Ovary (tissue), 9 donors: Measurements from ENCODE around the gene STRIP1. TPM values are rescaled to one million over a fixed set of nuclear protein-coding genes. Genes with fewer than 3 reads are reported as not detected.

Experiments used
- DNase-seq, 5 donors: peaks; one replicate each; pipeline ENCODE4 v3.0.0-alpha.2; 2019 to 2020
- H3K27ac ChIP-seq, 2 donors: fragments of 200-600 bp; one replicate each; pipeline versions ENCODE4 v1.5.1 to v1.8.0; 2019 to 2022
- H3K27me3 ChIP-seq: fragments of 200-600 bp; one replicate; pipeline ENCODE4 v1.8.0; 2022
- H3K36me3 ChIP-seq: fragments of 200-600 bp; sonication (generic); one replicate; pipeline ENCODE4 v1.5.1; 2019
- H3K4me1 ChIP-seq: one replicate; pipeline ENCODE4 v1.8.1; 2013; ENCODE audit warnings: mild to moderate bottlenecking, moderate library complexity; ENCODE audit not compliant: insufficient read depth
- H3K4me3 ChIP-seq: fragments of 200-600 bp; sonication (generic); one replicate; pipeline ENCODE4 v1.5.1; 2017
- H3K9me3 ChIP-seq, 2 donors: fragments of 200-600 bp in 1 of 2; sonication (generic) in 1 of 2; one replicate each; pipeline versions ENCODE4 v1.5.1 to v1.8.1; 2013 to 2019; ENCODE audit warnings: mild to moderate bottlenecking in 1 of 2, moderate library complexity in 1 of 2
- CTCF ChIP-seq, 3 donors: fragments of 450-650 bp in 2 of 3; fragments of 200-600 bp in 1 of 3; IDR thresholded peaks; one replicate each; pipeline versions ENCODE4 v1.5.1 to v1.8.0; 2016 to 2022; ENCODE audit warnings: antibody characterized with exemption in 3 of 3, mild to moderate bottlenecking in 1 of 3
- EP300 ChIP-seq: sonication (generic); formaldehyde crosslinking; IDR thresholded peaks from one replicate; pipeline ENCODE4 v1.6.1; 2017; ENCODE audit warnings: antibody characterized with exemption
- POLR2A ChIP-seq: fragments of 450-650 bp; IDR thresholded peaks from one replicate; pipeline ENCODE4 v1.6.1; 2017; ENCODE audit warnings: antibody characterized with exemption, mild to moderate bottlenecking, moderate library complexity
- WGBS, 3 donors: extraction: QIAGEN DNeasy Blood & Tissue Kit in 1 of 3; methylation state at CpG; one replicate each; pipeline versions ENCODE4 v1.1.5 to v1.1.7; 2013 to 2017; 5-methylcytosine and 5-hydroxymethylcytosine counted together
- intact Hi-C, 4 donors: fragments of 100-400 bp; cut with DNase I; formaldehyde crosslinking; loops; one replicate each; pipeline versions ENCODE4 v1.11.0 to v1.15.1; 2022 to 2023
- polyA plus RNA-seq, 2 donors: library from polyadenylated mRNA; stranded (reverse); fragments of 200-250 nt in 1 of 2; fragments of 350-450 nt in 1 of 2; fragmentation: Illumina TruSeq in 1 of 2; extraction: RNeasy Lipid Tissue Mini Kit (QIAGEN cat#74804) in 1 of 2; gene quantifications; one replicate each; pipeline ENCODE4 v1.2.3, GENCODE V29; 2013 to 2014
- total RNA-seq, 7 donors: library from RNA; depleted of rRNA in 2 of 7; stranded (reverse); fragments of >200 nt in 2 of 7; fragmentation: NEBNext Ultra II Directional in 3 of 7; extraction: Animal tissue kit (Norgen Biotek cat#: 25700) in 3 of 7; gene quantifications; one replicate each; pipeline versions ENCODE4 v1.1.0 to v1.2.4, GENCODE V29; 2016 to 2023
- donor health status: DM: no; HTN: no; CAD: no; lungs with moderate emphysema.
- donor health status: DM: no; HTN: no; CAD: no.
- donor health status: Bipolar disorder and iron deficiency.
- donor health status: DM: yes; HTN: yes; CAD: no.
- donor health status: DM: no; HTN: no; CAD: no.
- donor health status: DM: yes; HTN: yes; CAD: no.

STRIP1 gene
- total and polyA plus RNA-seq, 9 donors = 21.6 to 46.7 (median 36.2) TPM

DNA sequence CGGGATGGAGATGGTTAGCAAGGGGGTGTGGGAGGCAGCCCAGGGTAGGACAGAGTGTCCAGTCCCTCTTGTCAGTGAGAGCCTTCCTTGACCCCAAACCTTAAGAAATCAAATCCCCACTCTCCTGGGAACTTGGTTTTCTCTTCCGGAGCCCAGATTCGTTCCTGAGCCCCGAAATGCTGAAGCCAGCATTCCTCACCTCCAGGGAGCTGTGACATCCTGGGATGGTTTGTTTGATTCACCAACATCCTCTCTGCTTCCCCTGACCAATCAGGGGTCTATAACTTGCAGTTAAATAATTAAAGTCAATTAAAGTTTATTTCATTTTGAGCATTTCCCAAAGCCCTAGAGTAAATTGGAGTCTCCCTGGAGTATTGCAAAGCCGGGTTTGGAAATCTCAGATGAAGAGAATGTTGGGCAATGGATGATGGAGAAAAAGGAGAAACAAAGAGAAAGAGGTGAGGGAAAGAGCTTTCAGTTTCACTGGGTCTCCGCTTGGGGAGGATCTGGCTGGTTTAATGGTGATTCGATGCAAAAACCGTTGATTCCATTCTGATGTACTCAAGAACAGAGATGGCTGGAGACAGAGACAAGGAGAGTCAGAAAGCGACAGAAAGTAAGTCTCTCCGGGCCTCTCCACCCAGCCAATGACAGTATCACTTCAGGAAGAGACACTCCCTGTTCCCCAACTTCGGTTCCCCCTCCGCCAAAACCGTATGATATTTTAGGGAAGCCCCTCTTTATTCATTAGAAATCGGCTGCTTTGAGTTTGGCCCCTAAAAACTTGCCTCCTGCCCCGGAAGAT, 48.8 kb downstream of the STRIP1 start:
- no peaks in the 10 kb centered on the region for H3K9me3 ChIP-seq
- peak overlapping the region in 1 of 2 donors; percentile 94 for H3K27ac ChIP-seq
- 71 to 90% (median 86%) methylated on average over 15 of the region's 15 CpGs for WGBS, 3 donors
- H3K27me3 ChIP-seq = no peaks in the 10 kb centered on the region
- no peak for TF ChIP-seq POLR2A
- no peak for TF ChIP-seq EP300
- TF ChIP-seq CTCF (IDR thresholded peaks at IDR 0.05) = no peak
- peak overlapping the region; percentile 67 for H3K4me3 ChIP-seq
- H3K36me3 ChIP-seq = no peaks in the 10 kb centered on the region
- intact Hi-C loops = no loop called here
- peaks cover 5% of the 10 kb centered on the region for H3K4me1 ChIP-seq
- DNase-seq = no peak

GRCh38 chr1:110083866-110084226, 49.4 kb downstream of the STRIP1 start:
- H3K9me3 ChIP-seq = no peaks in the 10 kb centered on the region
- 39 to 62% (median 61%) methylated on average over 37 of the region's 37 CpGs for WGBS, 3 donors
- peak in 3 of 5 donors; percentile 48 to 53 (median 50) for DNase-seq
- no peaks in the 10 kb centered on the region for H3K27me3 ChIP-seq
- H3K27ac ChIP-seq = peak overlapping the region; percentile 60 to 94
- TF ChIP-seq POLR2A = no peak
- TF ChIP-seq EP300 = no peak
- no peak for TF ChIP-seq CTCF (IDR thresholded peaks at IDR 0.05)
- no peaks in the 10 kb centered on the region for H3K36me3 ChIP-seq
- intact Hi-C loops = no loop called here
- H3K4me1 ChIP-seq = peaks cover 5% of the 10 kb centered on the region
- H3K4me3 ChIP-seq = peak overlapping the region; percentile 67

- TF ChIP-seq EP300 (no peak), CTCF (IDR thresholded peaks at IDR 0.05) (peak in 1 of 3 donors; percentile 10), POLR2A (peak; percentile 53)
- no peaks in the 10 kb centered on the region for H3K9me3 ChIP-seq
- H3K27ac ChIP-seq = peak overlapping the region; percentile 60 to 94
- peak overlapping the region; percentile 67 for H3K4me3 ChIP-seq
- intact Hi-C loops = no loop called here
- DNase-seq = peak; percentile 76 to 87 (median 81)
- H3K36me3 ChIP-seq = no peaks in the 10 kb centered on the region
- H3K27me3 ChIP-seq = no peaks in the 10 kb centered on the region
- peaks cover 5% of the 10 kb centered on the region for H3K4me1 ChIP-seq
- 7 to 9% (median 7%) methylated on average over 60 to 72 of the region's 72 CpGs for WGBS, 3 donors
Measured at GRCh38 chr1:110084227-110085078, 50.0 kb downstream of the STRIP1 start.

DNA sequence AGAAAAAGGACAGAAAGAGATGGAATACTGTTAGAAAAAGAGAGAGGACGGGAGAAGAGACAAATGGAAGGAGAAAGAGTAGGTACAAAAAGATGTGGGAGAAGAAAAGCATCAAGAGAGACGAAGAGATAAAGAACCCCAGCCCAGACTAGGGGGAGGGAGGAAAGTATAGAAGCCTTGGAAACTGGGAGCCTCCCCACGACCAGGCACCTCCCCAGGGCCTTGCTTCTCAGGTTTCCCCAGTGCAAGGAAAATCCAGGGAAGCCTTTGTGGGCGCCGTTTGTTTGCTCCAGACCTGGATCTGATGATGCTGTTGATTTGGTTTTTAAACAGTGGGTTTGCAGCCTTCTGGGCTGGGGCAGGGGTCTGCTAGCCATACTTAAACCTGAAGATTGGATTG, 51.2 kb downstream of the STRIP1 start:
- H3K4me3 ChIP-seq = no peak overlapping the region
- no peak for DNase-seq
- no peaks in the 10 kb centered on the region for H3K9me3 ChIP-seq
- intact Hi-C loops = no loop called here
- H3K27ac ChIP-seq = peak overlapping the region in 1 of 2 donors; percentile 94
- H3K36me3 ChIP-seq = no peaks in the 10 kb centered on the region
- no peaks in the 10 kb centered on the region for H3K27me3 ChIP-seq
- H3K4me1 ChIP-seq = peaks cover 5% of the 10 kb centered on the region
- WGBS, 3 donors = 74 to 88% (median 86%) methylated on average over 5 of the region's 5 CpGs
- TF ChIP-seq POLR2A (no peak), CTCF (IDR thresholded peaks at IDR 0.05) (no peak), EP300 (no peak)
